ENCODE data around the gene NUP93.

NUP93 gene

GRCh38 chr16:56877486-56878182 lies 147.7 kb downstream of the NUP93 start:
- CTCF ChIA-PET = no interaction called here
- POLR2A ChIA-PET = no interaction called here
- no peak for TF ChIP-seq SP1 (IDR thresholded peaks at IDR 0.05)
- no peak for TF ChIP-seq ELF4 (IDR thresholded peaks at IDR 0.05)
- TF ChIP-seq FOXK2 (IDR thresholded peaks at IDR 0.05) = no peak
- no peak for TF ChIP-seq CTBP1 (IDR thresholded peaks at IDR 0.05; ENCODE audit: borderline replicate concordance)
- no peak for TF ChIP-seq FOXM1 (IDR thresholded peaks at IDR 0.05; ENCODE audit: borderline replicate concordance)
- TF ChIP-seq PKNOX1 (IDR thresholded peaks at IDR 0.05) = no peak
- TF ChIP-seq LEF1 (IDR thresholded peaks at IDR 0.05; ENCODE audit: borderline replicate concordance) = no peak
- no peak for TF ChIP-seq NFRKB (IDR thresholded peaks at IDR 0.05)
- no peak for TF ChIP-seq ZNF384 (IDR thresholded peaks at IDR 0.05)
- DNase-seq (ENCODE audit: extremely low spot score) = no peak

- no peak for TF ChIP-seq HDGF (IDR thresholded peaks at IDR 0.05; ENCODE audit: borderline replicate concordance)
- TF ChIP-seq FOXM1 (IDR thresholded peaks at IDR 0.05; ENCODE audit: borderline replicate concordance) = no peak
- no peak for TF ChIP-seq SUZ12 (IDR thresholded peaks at IDR 0.05)
- no peak for TF ChIP-seq ARNT (IDR thresholded peaks at IDR 0.05)
- TF ChIP-seq BHLHE40 (IDR thresholded peaks at IDR 0.05; ENCODE audit: borderline replicate concordance) = no peak
- TF ChIP-seq TARDBP (IDR thresholded peaks at IDR 0.05) = no peak
- no peak for TF ChIP-seq ELF4 (IDR thresholded peaks at IDR 0.05)
- TF ChIP-seq PKNOX1 (IDR thresholded peaks at IDR 0.05) = no peak
- TF ChIP-seq LEF1 (IDR thresholded peaks at IDR 0.05; ENCODE audit: borderline replicate concordance) = no peak
- TF ChIP-seq ZNF384 (IDR thresholded peaks at IDR 0.05) = no peak
- TF ChIP-seq CTBP1 (IDR thresholded peaks at IDR 0.05; ENCODE audit: borderline replicate concordance) = no peak
- TF ChIP-seq NFRKB (IDR thresholded peaks at IDR 0.05) = no peak
- no peak for TF ChIP-seq L3MBTL2 (conservative IDR thresholded peaks at IDR 0.05)
- TF ChIP-seq FOXK2 (IDR thresholded peaks at IDR 0.05) = no peak
- no peak for TF ChIP-seq FOXA1 (IDR thresholded peaks at IDR 0.05)
- POLR2A ChIA-PET = no interaction called here
- CTCF ChIA-PET = no interaction called here
- no peak for DNase-seq (ENCODE audit: extremely low spot score)
These were observed 148.4 kb downstream of the NUP93 start for GRCh38 chr16:56878282-56878854.

- CTCF ChIA-PET = interaction anchor here (0.6 kb wide), 1 partner anchor 15 kb away, joined by 4 read pairs; no protein-coding TSS in a partner anchor
- no peak for TF ChIP-seq PKNOX1 (IDR thresholded peaks at IDR 0.05)
- TF ChIP-seq L3MBTL2 (conservative IDR thresholded peaks at IDR 0.05) = no peak
- TF ChIP-seq FOXK2 (IDR thresholded peaks at IDR 0.05) = no peak
- no peak for TF ChIP-seq LEF1 (IDR thresholded peaks at IDR 0.05; ENCODE audit: borderline replicate concordance)
- no peak for TF ChIP-seq FOXA1 (IDR thresholded peaks at IDR 0.05)
- no peak for TF ChIP-seq BHLHE40 (IDR thresholded peaks at IDR 0.05; ENCODE audit: borderline replicate concordance)
- POLR2A ChIA-PET = no interaction called here
- DNase-seq (ENCODE audit: extremely low spot score) = no peak
These were observed 149.3 kb downstream of the NUP93 start for GRCh38 chr16:56879276-56879675.

- TF ChIP-seq TARDBP (IDR thresholded peaks at IDR 0.05) = no peak
- TF ChIP-seq LEF1 (IDR thresholded peaks at IDR 0.05; ENCODE audit: borderline replicate concordance) = no peak
- TF ChIP-seq PKNOX1 (IDR thresholded peaks at IDR 0.05) = no peak
- TF ChIP-seq CTBP1 (IDR thresholded peaks at IDR 0.05; ENCODE audit: borderline replicate concordance) = no peak
- no peak for TF ChIP-seq HDGF (IDR thresholded peaks at IDR 0.05; ENCODE audit: borderline replicate concordance)
- TF ChIP-seq FOXM1 (IDR thresholded peaks at IDR 0.05; ENCODE audit: borderline replicate concordance) = no peak
- no peak for TF ChIP-seq SUZ12 (IDR thresholded peaks at IDR 0.05)
- no peak for TF ChIP-seq ZNF384 (IDR thresholded peaks at IDR 0.05)
- TF ChIP-seq L3MBTL2 (conservative IDR thresholded peaks at IDR 0.05) = no peak
- TF ChIP-seq BHLHE40 (IDR thresholded peaks at IDR 0.05; ENCODE audit: borderline replicate concordance) = no peak
- TF ChIP-seq FOXK2 (IDR thresholded peaks at IDR 0.05) = no peak
- TF ChIP-seq NFRKB (IDR thresholded peaks at IDR 0.05) = no peak
- TF ChIP-seq FOXA1 (IDR thresholded peaks at IDR 0.05) = no peak
- TF ChIP-seq SP1 (IDR thresholded peaks at IDR 0.05) = no peak
- TF ChIP-seq ARNT (IDR thresholded peaks at IDR 0.05) = no peak
- TF ChIP-seq ELF4 (IDR thresholded peaks at IDR 0.05) = no peak
- no peak for DNase-seq (ENCODE audit: extremely low spot score)
- POLR2A ChIA-PET = no interaction called here
- CTCF ChIA-PET = no interaction called here
These were observed 150.2 kb downstream of the NUP93 start for GRCh38 chr16:56880176-56880575.

GRCh38 chr16:56880685-56881084 lies 150.8 kb downstream of the NUP93 start:
- CTCF ChIA-PET = no interaction called here
- POLR2A ChIA-PET = no interaction called here
- no peak for DNase-seq (ENCODE audit: extremely low spot score)
- TF ChIP-seq HDGF (IDR thresholded peaks at IDR 0.05; ENCODE audit: borderline replicate concordance) (no peak), FOXK2 (IDR thresholded peaks at IDR 0.05) (no peak), SP1 (IDR thresholded peaks at IDR 0.05) (no peak), FOXA1 (IDR thresholded peaks at IDR 0.05) (no peak), ZNF384 (IDR thresholded peaks at IDR 0.05) (no peak), CTBP1 (IDR thresholded peaks at IDR 0.05; ENCODE audit: borderline replicate concordance) (no peak), TARDBP (IDR thresholded peaks at IDR 0.05) (no peak), SUZ12 (IDR thresholded peaks at IDR 0.05) (no peak), BHLHE40 (IDR thresholded peaks at IDR 0.05; ENCODE audit: borderline replicate concordance) (no peak), LEF1 (IDR thresholded peaks at IDR 0.05; ENCODE audit: borderline replicate concordance) (no peak), L3MBTL2 (conservative IDR thresholded peaks at IDR 0.05) (no peak), FOXM1 (IDR thresholded peaks at IDR 0.05; ENCODE audit: borderline replicate concordance) (no peak), NFRKB (IDR thresholded peaks at IDR 0.05) (no peak), ARNT (IDR thresholded peaks at IDR 0.05) (no peak), ELF4 (IDR thresholded peaks at IDR 0.05) (no peak), PKNOX1 (IDR thresholded peaks at IDR 0.05) (no peak)

Measured in HEK293T (cell line).